GM10248 (cell line): ENCODE results near the gene MARVELD1.
A peak's percentile ranks its signal among the peaks of the same experiment; 100 is the strongest.

Source experiments
- CTCF ChIA-PET: fragments of 300-600 bp; sonication (Branson Sonifier 250); formaldehyde crosslinking; extraction: SDS; loops from one replicate; lab custom pipeline; 2021; ENCODE audit warnings: antibody characterized with exemption; lab: Yijun Ruan, JAX
- POLR2A ChIA-PET: fragments of 350-650 bp; sonication (Branson Sonifier 250); formaldehyde crosslinking; extraction: SDS; loops from one replicate; lab custom pipeline; 2020; ENCODE audit warnings: antibody characterized with exemption; lab: Yijun Ruan, JAX
- DNase-seq: peaks from one replicate; pipeline ENCODE4 v3.0.0; 2012; ENCODE audit errors: extremely low spot score
- TF ChIP-seq, protein P1 (sequence below): IDR thresholded peaks from 2 replicates; pipeline ENCODE4 v1.5.1; 2012; ENCODE audit warnings: mild to moderate bottlenecking, low read depth; ENCODE audit errors: extremely low read depth, missing control alignments, control extremely low read depth

Gene MARVELD1

DNA sequence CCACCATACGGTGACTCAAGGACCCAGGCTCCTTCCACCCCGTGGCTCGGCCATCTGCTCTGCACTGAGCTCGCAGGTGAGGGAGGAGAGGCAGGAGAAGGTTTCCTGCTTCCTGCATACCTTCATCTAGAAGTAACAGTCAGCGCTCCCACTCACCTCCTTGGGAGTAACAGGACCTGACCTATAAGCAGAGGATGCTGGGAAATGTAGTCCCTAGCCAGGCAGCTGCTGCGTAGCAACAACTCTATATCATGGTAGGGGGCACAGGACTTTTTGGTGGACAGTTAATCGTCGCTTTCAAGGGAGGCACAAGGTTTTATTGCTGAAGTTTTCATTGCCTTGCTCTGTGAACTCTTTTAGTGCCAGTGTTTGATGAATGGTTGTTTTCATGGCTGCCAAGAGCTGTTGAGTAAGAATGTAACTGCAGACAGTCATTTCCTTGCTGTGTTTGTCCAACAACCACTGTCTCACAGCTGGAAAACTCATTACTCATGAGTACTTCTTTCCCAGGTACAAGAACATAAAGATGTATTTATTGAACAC, 13.2 kb downstream of the MARVELD1 start:
- no peak for DNase-seq
- CTCF ChIA-PET = interaction anchor here (1.8 to 28.5 kb wide), 5 partner anchors 9 to 50 kb away, joined by 5 to 552 read pairs (median 8); partner anchors contain the start of genes MARVELD1 and ZFYVE27

DNA sequence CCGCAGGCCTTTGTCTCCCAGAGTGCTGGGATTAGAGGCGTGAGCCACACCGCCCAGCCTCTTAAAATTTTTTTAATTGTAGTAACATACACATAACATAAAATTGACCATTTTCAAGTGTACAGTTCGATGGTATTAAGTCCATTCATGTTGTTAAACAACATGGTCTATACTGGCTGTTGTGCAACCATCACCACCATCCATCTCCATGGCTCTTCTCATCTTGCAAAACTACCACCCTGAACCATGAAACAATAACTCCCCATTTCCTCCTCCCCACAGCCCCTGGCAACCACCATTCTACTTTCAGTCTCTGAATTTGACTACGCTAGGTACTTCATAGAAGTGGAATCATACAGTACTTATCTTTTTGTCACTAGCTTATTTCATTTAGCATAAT, 15.5 kb downstream of the MARVELD1 start:
- ChIA-PET POLR2A (interaction anchor here (0.6 kb wide), 1 partner anchor 11 kb away, joined by 4 read pairs; no protein-coding TSS in a partner anchor), CTCF (interaction anchor here (1.4 to 28.5 kb wide), 4 partner anchors 21 to 157 kb away, joined by 4 to 552 read pairs (median 64); partner anchors contain the start of genes AVPI1 and MARVELD1)
- no peak for DNase-seq
- TF ChIP-seq, protein P1, sequence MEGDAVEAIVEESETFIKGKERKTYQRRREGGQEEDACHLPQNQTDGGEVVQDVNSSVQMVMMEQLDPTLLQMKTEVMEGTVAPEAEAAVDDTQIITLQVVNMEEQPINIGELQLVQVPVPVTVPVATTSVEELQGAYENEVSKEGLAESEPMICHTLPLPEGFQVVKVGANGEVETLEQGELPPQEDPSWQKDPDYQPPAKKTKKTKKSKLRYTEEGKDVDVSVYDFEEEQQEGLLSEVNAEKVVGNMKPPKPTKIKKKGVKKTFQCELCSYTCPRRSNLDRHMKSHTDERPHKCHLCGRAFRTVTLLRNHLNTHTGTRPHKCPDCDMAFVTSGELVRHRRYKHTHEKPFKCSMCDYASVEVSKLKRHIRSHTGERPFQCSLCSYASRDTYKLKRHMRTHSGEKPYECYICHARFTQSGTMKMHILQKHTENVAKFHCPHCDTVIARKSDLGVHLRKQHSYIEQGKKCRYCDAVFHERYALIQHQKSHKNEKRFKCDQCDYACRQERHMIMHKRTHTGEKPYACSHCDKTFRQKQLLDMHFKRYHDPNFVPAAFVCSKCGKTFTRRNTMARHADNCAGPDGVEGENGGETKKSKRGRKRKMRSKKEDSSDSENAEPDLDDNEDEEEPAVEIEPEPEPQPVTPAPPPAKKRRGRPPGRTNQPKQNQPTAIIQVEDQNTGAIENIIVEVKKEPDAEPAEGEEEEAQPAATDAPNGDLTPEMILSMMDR = no peak

More for the DNA sequence above, 13.2 kb downstream of the MARVELD1 start:
- POLR2A ChIA-PET = no interaction called here
- TF ChIP-seq, protein P1 = no peak

DNA sequence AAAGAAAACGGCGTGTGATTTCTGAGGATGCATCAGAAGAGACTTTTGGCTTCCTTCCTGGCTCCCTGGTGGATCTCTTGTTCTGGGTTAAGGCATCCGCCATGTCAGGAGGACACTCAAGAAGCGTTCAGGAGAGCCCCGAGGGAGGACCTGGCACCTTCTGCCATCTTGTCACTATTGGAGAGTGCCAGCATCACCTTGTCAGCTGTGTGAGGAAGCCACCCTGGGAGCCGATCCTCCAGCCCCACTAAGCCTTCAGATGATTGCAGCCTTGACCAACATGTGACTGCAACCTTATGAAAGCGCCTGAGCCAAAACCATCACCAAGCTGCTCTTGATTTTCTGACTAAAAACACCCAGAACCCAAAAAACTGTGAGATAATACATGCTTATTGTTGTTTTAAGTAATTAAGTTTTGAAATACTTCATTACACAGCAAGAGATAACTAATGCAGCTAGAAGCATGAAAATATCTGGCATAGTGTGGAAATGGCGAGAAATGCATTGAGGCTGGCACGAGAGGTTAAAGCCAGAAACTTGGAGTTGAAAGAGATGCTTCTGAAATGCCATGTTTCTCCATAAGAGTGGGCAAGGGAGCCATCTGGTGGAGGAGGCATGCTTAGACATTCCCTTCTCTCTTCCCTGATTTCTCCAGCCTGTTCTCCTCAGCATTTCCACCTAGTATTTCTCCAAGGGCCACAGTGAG, 18.0 kb downstream of the MARVELD1 start:
- DNase-seq = peak; percentile 55
- TF ChIP-seq, protein P1 = peak; percentile 79
- ChIA-PET POLR2A (no interaction called here), CTCF (interaction anchor here (0.8 to 28.5 kb wide), 13 partner anchors 10 to 163 kb away, joined by 3 to 552 read pairs (median 4); partner anchors contain the start of genes ANKRD2, AVPI1 and MARVELD1)

DNA sequence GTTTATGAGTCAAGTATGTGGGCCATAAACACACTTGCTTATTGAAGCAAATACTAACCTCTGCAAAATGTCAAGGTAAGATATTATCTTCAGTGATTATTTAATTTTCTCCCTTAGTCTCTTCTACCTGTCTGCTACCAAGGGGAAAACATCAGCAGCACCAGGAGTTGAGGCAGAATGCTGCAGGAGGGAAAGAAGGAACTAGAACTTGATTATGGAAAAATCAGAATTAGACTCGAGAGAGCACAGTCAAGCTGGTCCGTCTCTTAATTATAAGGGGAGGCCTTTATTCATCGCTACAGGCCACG, 18.5 kb downstream of the MARVELD1 start:
- ChIA-PET POLR2A (no interaction called here), CTCF (interaction anchor here (0.8 to 28.5 kb wide), 13 partner anchors 11 to 164 kb away, joined by 3 to 552 read pairs (median 5); partner anchors contain the start of genes ANKRD2, AVPI1 and MARVELD1)
- TF ChIP-seq, protein P1 = no peak

DNA sequence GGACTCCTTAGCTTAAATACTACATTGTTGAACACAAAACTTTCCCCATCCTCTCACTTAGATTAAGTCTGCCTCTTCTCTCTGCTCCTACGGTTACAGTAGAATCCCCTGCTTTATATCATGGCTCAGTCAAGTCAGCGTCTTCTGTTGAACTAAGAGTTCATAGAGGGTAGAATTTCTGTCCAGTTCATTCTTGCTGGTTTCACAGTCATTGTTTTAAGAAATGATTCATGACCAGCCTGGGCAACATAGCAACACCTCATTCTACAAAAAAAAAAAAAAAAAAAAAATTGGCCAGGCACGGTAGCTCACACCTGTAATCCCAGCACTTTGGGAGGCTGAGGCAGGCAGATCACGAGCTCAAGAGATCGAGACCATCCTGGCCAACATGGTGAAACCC, 19.7 kb downstream of the MARVELD1 start:
- TF ChIP-seq, protein P1 = no peak
- ChIA-PET CTCF (interaction anchor here (0.9 to 28.5 kb wide), 12 partner anchors 12 to 162 kb away, joined by 3 to 552 read pairs (median 7); partner anchors contain the start of genes ANKRD2, AVPI1 and MARVELD1), POLR2A (no interaction called here)
- no peak for DNase-seq

More for the DNA sequence above, 18.5 kb downstream of the MARVELD1 start:
- no peak for DNase-seq

DNA sequence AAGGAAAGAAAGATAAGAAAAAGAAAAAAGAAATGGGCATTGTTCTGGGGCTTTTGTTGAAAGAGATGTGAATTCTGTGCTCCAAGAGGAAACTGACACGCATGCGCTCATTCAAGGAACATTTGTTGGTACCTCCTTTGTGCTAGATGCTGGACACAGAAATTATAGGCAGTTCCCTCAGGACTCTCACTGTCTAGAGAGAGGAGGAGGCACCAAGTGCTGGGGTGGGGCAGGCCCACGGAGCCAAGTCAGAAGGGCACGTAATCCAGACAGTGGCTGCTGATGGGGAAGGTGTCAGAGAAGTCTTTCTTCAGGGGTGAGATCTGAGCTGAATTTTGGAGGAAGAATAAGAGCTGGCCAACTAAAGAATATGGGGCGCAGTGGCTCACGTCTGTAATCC, 20.5 kb downstream of the MARVELD1 start:
- TF ChIP-seq, protein P1 = no peak
- DNase-seq = no peak
- POLR2A ChIA-PET = no interaction called here
- CTCF ChIA-PET = interaction anchor here (1.2 to 28.5 kb wide), 7 partner anchors 13 to 58 kb away, joined by 3 to 552 read pairs (median 60); partner anchors contain the start of genes AVPI1 and MARVELD1
